ENCODE data around the gene UQCRC2. TPM values are rescaled to one million over a fixed set of nuclear protein-coding genes. Genes with fewer than 3 reads are reported as not detected.

Gene UQCRC2
- total and polyA plus RNA-seq, 2 experiments from 2014 or later: 129 to 166 TPM

- H3K27ac ChIP-seq: no peak overlapping the region
- DNase-seq (ENCODE audit: low spot score): no peak
Observed at GRCh38 chr16:21946889-21947635, 6.1 kb upstream of the UQCRC2 start.

GRCh38 chr16:21949713-21950260 is 3.4 kb upstream of the UQCRC2 start:
- no peak overlapping the region for H2AFZ ChIP-seq
- H3K4me2 ChIP-seq: no peak overlapping the region
- H3K36me3 ChIP-seq (replicated peaks; ENCODE audit: insufficient read depth, low read depth): no peaks in the 10 kb centered on the region
- peaks cover 41% of the 10 kb centered on the region for H3K79me2 ChIP-seq
- H4K20me1 ChIP-seq (ENCODE audit: insufficient read depth, poor library complexity, severe bottlenecking): peaks cover 4% of the 10 kb centered on the region
- H3K4me1 ChIP-seq (ENCODE audit: insufficient read depth): peaks cover 11% of the 10 kb centered on the region
- no peaks in the 10 kb centered on the region for H3K9me2 ChIP-seq (replicated peaks; ENCODE audit: insufficient read depth)
- no peak overlapping the region for H3K4me3 ChIP-seq
- no peaks in the 10 kb centered on the region for H3K27me3 ChIP-seq
- H3K27ac ChIP-seq: no peak overlapping the region
- WGBS (ENCODE audit: low lambda C conversion rate, missing lambda C conversion rate): 73% methylated on average over 1 of the region's 1 CpG
- TF ChIP-seq EZH2phosphoT487 (IDR thresholded peaks at IDR 0.05; ENCODE audit: low read depth, severe bottlenecking, unreplicated experiment): no peak
- no peak for TF ChIP-seq EZH2 (IDR thresholded peaks at IDR 0.05; ENCODE audit: borderline replicate concordance)
- TF ChIP-seq CTCF (IDR thresholded peaks at IDR 0.05; ENCODE audit: poor library complexity): no peak
- DNase-seq (ENCODE audit: low spot score): no peak
- H3K9me3 ChIP-seq (ENCODE audit: low read depth): no peaks in the 10 kb centered on the region

More at GRCh38 chr16:21946889-21947635, 6.1 kb upstream of the UQCRC2 start:
- no peaks in the 10 kb centered on the region for H3K27me3 ChIP-seq
- no peak for TF ChIP-seq EZH2phosphoT487 (IDR thresholded peaks at IDR 0.05; ENCODE audit: low read depth, severe bottlenecking, unreplicated experiment)
- H3K79me2 ChIP-seq: peaks cover 23% of the 10 kb centered on the region
- no peak overlapping the region for H3K4me2 ChIP-seq
- 81% methylated on average over 9 of the region's 9 CpGs for WGBS (ENCODE audit: low lambda C conversion rate, missing lambda C conversion rate)
- H3K4me3 ChIP-seq: no peak overlapping the region
- H3K9me3 ChIP-seq (ENCODE audit: low read depth): no peaks in the 10 kb centered on the region
- no peaks in the 10 kb centered on the region for H3K36me3 ChIP-seq (replicated peaks; ENCODE audit: insufficient read depth, low read depth)
- H2AFZ ChIP-seq: no peak overlapping the region
- H4K20me1 ChIP-seq (ENCODE audit: insufficient read depth, poor library complexity, severe bottlenecking): peaks cover 4% of the 10 kb centered on the region
- H3K4me1 ChIP-seq (ENCODE audit: insufficient read depth): peaks cover 7% of the 10 kb centered on the region
- H3K9me2 ChIP-seq (replicated peaks; ENCODE audit: insufficient read depth): no peaks in the 10 kb centered on the region

- no peak overlapping the region for H2AFZ ChIP-seq
- peaks cover 53% of the 10 kb centered on the region for H3K79me2 ChIP-seq
- H4K20me1 ChIP-seq (ENCODE audit: insufficient read depth, poor library complexity, severe bottlenecking): peaks cover 4% of the 10 kb centered on the region
- H3K9me2 ChIP-seq (replicated peaks; ENCODE audit: insufficient read depth): no peaks in the 10 kb centered on the region
- no peak overlapping the region for H3K4me3 ChIP-seq
- 79% methylated on average over 7 of the region's 7 CpGs for WGBS (ENCODE audit: low lambda C conversion rate, missing lambda C conversion rate)
- no peaks in the 10 kb centered on the region for H3K36me3 ChIP-seq (replicated peaks; ENCODE audit: insufficient read depth, low read depth)
- no peak overlapping the region for H3K27ac ChIP-seq
- peaks cover 11% of the 10 kb centered on the region for H3K4me1 ChIP-seq (ENCODE audit: insufficient read depth)
- no peaks in the 10 kb centered on the region for H3K27me3 ChIP-seq
- H3K4me2 ChIP-seq: peak overlapping the region; percentile 90
- peak; percentile 20 for DNase-seq (ENCODE audit: low spot score)
- no peaks in the 10 kb centered on the region for H3K9me3 ChIP-seq (ENCODE audit: low read depth)
- TF ChIP-seq CTCF (IDR thresholded peaks at IDR 0.05; ENCODE audit: poor library complexity) (peak; percentile 52), EZH2phosphoT487 (IDR thresholded peaks at IDR 0.05; ENCODE audit: low read depth, severe bottlenecking, unreplicated experiment) (no peak)
Observed at GRCh38 chr16:21950782-21951521, 2.2 kb upstream of the UQCRC2 start.

All from hepatocyte (in vitro differentiated cells).